Activated naive CD4-positive, alpha-beta T cell treated with Interleukin-2 at 50 U/mL for 16 hours (primary cell): ENCODE results near the gene ATXN7L1.

Source experiments
- DNase-seq: peaks from one replicate; pipeline ENCODE4 v3.0.0-alpha.2; 2020

ATXN7L1 gene

GRCh38 chr7:105565190-105565589 lies 311.2 kb downstream of the ATXN7L1 start:
- DNase-seq: no peak

GRCh38 chr7:105559926-105560325 lies 316.5 kb downstream of the ATXN7L1 start:
- DNase-seq: no peak
